Endothelial cell of umbilical vein (primary cell): ENCODE data around the gene NEMP2. TPM values are rescaled to one million over a fixed set of nuclear protein-coding genes. Genes with fewer than 3 reads are reported as not detected.

Experiments
- BruUV-seq: library from RNA; stranded (reverse); fragments of 400-500 nt; replicated peaks from 2 replicates; lab custom pipeline; 2021; lab: Mats Ljungman, UMichigan
- CTCF ChIA-PET: fragments of 300-600, 350-600 bp; sonication (Branson Sonifier 250); formaldehyde crosslinking; loops from one replicate; lab custom pipeline; 2021; ENCODE audit warnings: antibody characterized with exemption, inconsistent platforms; lab: Charles Lee
- POLR2A ChIA-PET: fragments of 300-600, 350-600 bp; sonication (Branson Sonifier 250); formaldehyde crosslinking; loops from one replicate; lab custom pipeline; 2021; ENCODE audit warnings: antibody characterized with exemption, inconsistent platforms; lab: Charles Lee
- DNase-seq: peaks from one replicate; pipeline ENCODE4 v3.0.0-alpha.2; 2011; ENCODE audit warnings: low read depth, low spot score
- FAIRE-seq: peaks from 2 replicates; lab custom pipeline; 2011; peaks lifted over from hg19 to GRCh38; lab: Jason Lieb, UNC
- H2AFZ ChIP-seq: 2 replicates; pipeline ENCODE4 v1.6.0; 2012; ENCODE audit warnings: low read depth, low read length, control low read depth, inconsistent platforms
- H3K27ac ChIP-seq: 2 replicates; pipeline ENCODE4 v1.5.1; 2011; ENCODE audit warnings: low read depth, mild to moderate bottlenecking, control low read depth, low read length, moderate library complexity; ENCODE audit not compliant: insufficient read depth
- H3K27me3 ChIP-seq, 2 experiments: 2 replicates each; pipeline versions ENCODE4 v1.6.0 to v1.6.1; 2011; ENCODE audit warnings: low read length in 2 of 2, mixed read lengths in 1 of 2; ENCODE audit not compliant: control insufficient read depth in 2 of 2, insufficient read depth in 2 of 2
- H3K36me3 ChIP-seq, 2 experiments: 2 replicates in 1 of 2; 3 replicates in 1 of 2; pipeline ENCODE4 v1.5.1; 2011; ENCODE audit warnings: low read length in 2 of 2, mild to moderate bottlenecking in 1 of 2, moderate library complexity in 1 of 2; ENCODE audit not compliant: control insufficient read depth in 2 of 2, insufficient read depth in 2 of 2; ENCODE audit errors: extremely low read depth in 1 of 2
- H3K4me1 ChIP-seq: 3 replicates; pipeline ENCODE4 v1.5.1; 2011; ENCODE audit warnings: mild to moderate bottlenecking, low read length; ENCODE audit not compliant: control insufficient read depth, insufficient read depth; ENCODE audit errors: extremely low read depth
- H3K4me2 ChIP-seq: 2 replicates; pipeline ENCODE4 v1.6.1; 2011; ENCODE audit warnings: low read length, control low read depth, mixed read lengths; ENCODE audit not compliant: insufficient read depth
- H3K4me3 ChIP-seq, 3 experiments: fragments of 200-600 bp in 1 of 3; sonication (generic), shearing (Covaris generic) in 1 of 3; replicated peaks in 1 of 3; 2 replicates each; pipeline ENCODE4 v1.5.1; 2011 to 2016; ENCODE audit warnings: control low read depth in 3 of 3, low read length in 3 of 3, mild to moderate bottlenecking in 2 of 3, inconsistent platforms in 1 of 3, low read depth in 1 of 3, moderate library complexity in 1 of 3; ENCODE audit not compliant: insufficient read depth in 1 of 3
- H3K79me2 ChIP-seq: 2 replicates; pipeline ENCODE4 v1.6.0; 2012; ENCODE audit warnings: low read length, inconsistent platforms; ENCODE audit not compliant: control insufficient read depth, insufficient read depth
- H3K9ac ChIP-seq: replicated peaks from 2 replicates; pipeline ENCODE3; 2011; ENCODE audit warnings: low read length, control low read depth; ENCODE audit not compliant: insufficient read depth; ENCODE audit errors: extremely low read depth
- H3K9me1 ChIP-seq: replicated peaks from 3 replicates; pipeline ENCODE4 v1.6.0; 2011; ENCODE audit warnings: mild to moderate bottlenecking, low read length; ENCODE audit not compliant: control insufficient read depth, insufficient read depth; ENCODE audit errors: extremely low read depth
- H3K9me3 ChIP-seq: replicated peaks from 2 replicates; pipeline ENCODE4 v1.5.1; 2012; ENCODE audit warnings: low read length, inconsistent platforms; ENCODE audit not compliant: control insufficient read depth, insufficient read depth
- H4K20me1 ChIP-seq: replicated peaks from 2 replicates; pipeline ENCODE3; 2011; ENCODE audit warnings: mild to moderate bottlenecking, low read length; ENCODE audit not compliant: control insufficient read depth, insufficient read depth; ENCODE audit errors: extremely low read depth
- CTCF ChIP-seq, 2 donors: IDR thresholded peaks; 1 replicate in 1 of 2; 2 replicates in 1 of 2; pipeline ENCODE4 v1.5.1; 2011; ENCODE audit warnings: low read length in 2 of 2, mild to moderate bottlenecking in 2 of 2, moderate library complexity in 2 of 2, control low read depth in 1 of 2, inconsistent platforms in 1 of 2, low read depth in 1 of 2; ENCODE audit not compliant: insufficient read depth in 1 of 2; ENCODE audit errors: extremely low read depth in 1 of 2
- EZH2 ChIP-seq: IDR thresholded peaks from 2 replicates; pipeline ENCODE4 v1.6.1; 2012; ENCODE audit warnings: borderline replicate concordance, low read depth, mild to moderate bottlenecking, moderate library complexity, low read length, inconsistent platforms; ENCODE audit not compliant: severe bottlenecking
- FOS ChIP-seq: IDR thresholded peaks from 2 replicates; pipeline ENCODE4 v1.6.1; 2011; ENCODE audit warnings: mild to moderate bottlenecking, low read length, moderate library complexity, borderline replicate concordance; ENCODE audit not compliant: insufficient read depth
- GATA2 ChIP-seq: IDR thresholded peaks from 2 replicates; pipeline ENCODE4 v1.7.0; 2011; ENCODE audit warnings: low read depth, mild to moderate bottlenecking, moderate library complexity, mixed read lengths, low read length; ENCODE audit not compliant: insufficient read length, insufficient read depth
- JUN ChIP-seq: IDR thresholded peaks from 2 replicates; pipeline ENCODE4 v1.6.1; 2011; ENCODE audit warnings: borderline replicate concordance, low read depth; ENCODE audit not compliant: insufficient read length, insufficient read depth
- MAX ChIP-seq: IDR thresholded peaks from 2 replicates; pipeline ENCODE4 v1.6.1; 2011; ENCODE audit not compliant: insufficient read depth, insufficient read length
- MYC ChIP-seq: IDR thresholded peaks from one replicate; pipeline ENCODE4 v1.6.1; 2011; ENCODE audit warnings: mild to moderate bottlenecking, low read depth, low read length
- POLR2A ChIP-seq: IDR thresholded peaks from 2 replicates; pipeline ENCODE4 v1.6.1; 2012; ENCODE audit warnings: low read depth, mild to moderate bottlenecking, control low read depth, low read length
- POLR2AphosphoS5 ChIP-seq: IDR thresholded peaks from 2 replicates; pipeline ENCODE4 v1.6.1; 2012; ENCODE audit warnings: low read depth, mild to moderate bottlenecking, control low read depth, low read length, moderate library complexity; ENCODE audit not compliant: insufficient read depth
- dilution Hi-C: fragments of 300-500 bp; cut with MboI; formaldehyde crosslinking; loops from one replicate; pipeline ENCODE4 v1.15.0; 2019; ENCODE audit warnings: low sequenced_read_pairs; ENCODE audit not compliant: extremely low pct_ligation_motif_present
- intact Hi-C: fragments of 100-400 bp; cut with micrococcal nuclease; formaldehyde crosslinking; loops from one replicate; pipeline ENCODE4 v1.10.0; 2022
- polyA plus RNA-seq, 4 experiments: library from polyadenylated mRNA; depleted of rRNA in 3 of 4; stranded (reverse) in 3 of 4; unstranded in 1 of 4; fragments of >200 nt; gene quantifications; 2 replicates each; pipeline versions ENCODE4 v1.2.1 to v1.2.3, GENCODE V29; 2011 to 2012; ENCODE audit warnings: missing spikeins in 1 of 4
- small RNA-seq: library from RNA; depleted of rRNA; stranded (forward); fragments of <200 nt; gene quantifications from one replicate; pipeline ENCODE3, GENCODE V24; 2012; ENCODE audit warnings: low replicate concordance, low read depth; ENCODE audit not compliant: insufficient read depth, insufficient read length
- total RNA-seq: library from RNA; stranded (reverse); gene quantifications from 2 replicates; pipeline ENCODE4 v1.2.3, GENCODE V29; 2021

NEMP2 gene
- total and polyA plus RNA-seq, 2 donors (not counting 3 experiments of a cell fraction or from before 2014, with no cell fraction given): 3.1 to 8.4 TPM

GRCh38 chr2:190454795-190455194 is 79.7 kb downstream of the NEMP2 start:
- H4K20me1 ChIP-seq: no peaks in the 10 kb centered on the region
- no peak overlapping the region for H3K4me2 ChIP-seq
- H3K4me1 ChIP-seq: no peaks in the 10 kb centered on the region
- no peak overlapping the region for H3K4me3 ChIP-seq
- ChIA-PET CTCF (no interaction called here), POLR2A (no interaction called here)
- H3K27me3 ChIP-seq: no peaks in the 10 kb centered on the region
- no peaks in the 10 kb centered on the region for H3K9me3 ChIP-seq
- no peaks in the 10 kb centered on the region for H3K36me3 ChIP-seq
- intact Hi-C loops (no loop called here), dilution Hi-C loops (no loop called here)
- FAIRE-seq (no peak), DNase-seq (no peak)
- TF ChIP-seq GATA2 (no peak), POLR2A (no peak), MAX (no peak), CTCF (IDR thresholded peaks at IDR 0.05; ENCODE audit: extremely low read depth in 1 of 2, insufficient read depth in 1 of 2, low read depth in 1 of 2, low read length in 2 of 2) (no peak), EZH2 (no peak), POLR2AphosphoS5 (no peak), MYC (no peak), JUN (no peak), FOS (no peak)
- H3K9me1 ChIP-seq: peaks cover 2% of the 10 kb centered on the region
- no peak overlapping the region for H2AFZ ChIP-seq
- H3K27ac ChIP-seq: no peak overlapping the region
- H3K9ac ChIP-seq: no peak overlapping the region
- no TSS peak for BruUV-seq
- H3K79me2 ChIP-seq: no peaks in the 10 kb centered on the region

Small RNA genes within 50 kb of the gene (small RNA-seq; reads per million reads assigned to genes)
- gene RN7SKP179: not detected

Other genes with a start within 250 kb of the NEMP2 start
- gene HIBCH, start 214.9 kb downstream of the NEMP2 start, total RNA-seq: 23.2 and 24.7 TPM in 2 replicates
- gene HIBCH, start 214.9 kb downstream of the NEMP2 start, polyA plus RNA-seq: 3.3 and 6.4 TPM in 2 replicates
- 32.6 and 36.8 TPM in 2 replicates for gene INPP1, start 191.1 kb downstream of the NEMP2 start, total RNA-seq
- gene INPP1, start 191.1 kb downstream of the NEMP2 start, polyA plus RNA-seq: 9.3 and 10.6 TPM in 2 replicates
- gene MFSD6, start 126.4 kb downstream of the NEMP2 start, total RNA-seq: 4.5 and 8.2 TPM in 2 replicates
- 2.2 and 4.3 TPM in 2 replicates for gene MFSD6, start 126.4 kb downstream of the NEMP2 start, polyA plus RNA-seq
- gene NAB1, start 114.4 kb upstream of the NEMP2 start, total RNA-seq: 25.2 and 36.1 TPM in 2 replicates
- gene NAB1, start 114.4 kb upstream of the NEMP2 start, polyA plus RNA-seq: 7.2 and 7.5 TPM in 2 replicates